ENCODE data around the gene IGF2BP3.

GRCh38 chr7:23487670-23488069 is 17.4 kb upstream of the IGF2BP3 start:
- TF ChIP-seq CTCF (conservative IDR thresholded peaks at IDR 0.05; ENCODE audit: low read depth, low read length) (no peak), EZH2 (IDR thresholded peaks at IDR 0.05; ENCODE audit: borderline replicate concordance, low read depth, low read length, poor library complexity, severe bottlenecking) (no peak)
